H1 (cell line): Measurements from ENCODE around the gene L3MBTL4. TPM values are rescaled to one million over a fixed set of nuclear protein-coding genes. Genes with fewer than 3 reads are reported as not detected.

Experiments used
- CTCF ChIA-PET: fragments of 300-600 bp; sonication (Branson Sonifier 250); formaldehyde crosslinking; loops from one replicate; lab custom pipeline; 2021; ENCODE audit not compliant: partially characterized antibody; lab: Charles Lee
- POLR2A ChIA-PET: fragments of 300-600 bp; sonication (Branson Sonifier 250); formaldehyde crosslinking; loops from one replicate; lab custom pipeline; 2021; ENCODE audit warnings: inconsistent platforms; ENCODE audit not compliant: partially characterized antibody; lab: Charles Lee
- DNase-seq, 2 experiments: peaks; one replicate each; pipeline versions ENCODE4 v3.0.0 to v3.0.0-alpha.2; 2010 to 2022; ENCODE audit warnings: low spot score in 2 of 2, low read depth in 1 of 2, mixed read lengths in 1 of 2
- FAIRE-seq: peaks from 2 replicates; lab custom pipeline; 2011; peaks lifted over from hg19 to GRCh38; lab: Jason Lieb, UNC
- H2AFZ ChIP-seq: 2 replicates; pipeline ENCODE4 v1.8.1; 2012; ENCODE audit warnings: low read length, inconsistent platforms
- H2AK5ac ChIP-seq: 2 replicates; pipeline ENCODE4 v1.6.1; 2013; ENCODE audit warnings: low read depth, low read length
- H2BK120ac ChIP-seq: replicated peaks from 2 replicates; pipeline ENCODE3; 2013; ENCODE audit warnings: low read depth, low read length, inconsistent platforms
- H2BK12ac ChIP-seq: 2 replicates; pipeline ENCODE4 v1.6.1; 2013; ENCODE audit warnings: low read depth, low read length
- H2BK15ac ChIP-seq: 2 replicates; pipeline ENCODE4 v1.6.1; 2013; ENCODE audit warnings: low read length
- H2BK20ac ChIP-seq: 2 replicates; pipeline ENCODE4 v1.6.1; 2013; ENCODE audit warnings: low read length
- H2BK5ac ChIP-seq: 2 replicates; pipeline ENCODE4 v1.6.1; 2013; ENCODE audit warnings: low read depth, low read length
- H3K14ac ChIP-seq: 2 replicates; pipeline ENCODE4 v1.6.1; 2013; ENCODE audit warnings: inconsistent platforms; ENCODE audit not compliant: insufficient read length
- H3K18ac ChIP-seq: 2 replicates; pipeline ENCODE4 v1.6.1; 2013; ENCODE audit warnings: low read length; ENCODE audit errors: extremely low read depth
- H3K23ac ChIP-seq: 2 replicates; pipeline ENCODE4 v1.6.1; 2013; ENCODE audit warnings: inconsistent platforms; ENCODE audit not compliant: insufficient read length
- H3K23me2 ChIP-seq: 2 replicates; pipeline ENCODE4 v1.6.1; 2013; ENCODE audit warnings: low read depth, low read length
- H3K27ac ChIP-seq: 2 replicates; pipeline ENCODE4 v1.6.1; 2011; ENCODE audit warnings: low read depth, low read length, inconsistent platforms
- H3K27me3 ChIP-seq, 4 experiments: replicated peaks in 1 of 4; 1 replicate in 1 of 4; 2 replicates in 3 of 4; pipeline versions ENCODE4 v1.6.1 to v1.8.1; 2011 to 2013; ENCODE audit warnings: low read length in 3 of 4, mild to moderate bottlenecking in 3 of 4, inconsistent platforms in 2 of 4, mixed read lengths in 2 of 4, moderate library complexity in 1 of 4; ENCODE audit not compliant: control insufficient read depth in 3 of 4, insufficient read depth in 3 of 4; ENCODE audit errors: extremely low read depth in 1 of 4
- H3K36me3 ChIP-seq, 4 experiments: 2 replicates each; pipeline versions ENCODE4 v1.6.1 to v1.8.1; 2011 to 2013; ENCODE audit warnings: mild to moderate bottlenecking in 4 of 4, low read length in 3 of 4, moderate library complexity in 2 of 4, control low read depth in 1 of 4, inconsistent platforms in 1 of 4; ENCODE audit not compliant: insufficient read depth in 4 of 4, control insufficient read depth in 2 of 4
- H3K4ac ChIP-seq: replicated peaks from 2 replicates; pipeline ENCODE3; 2013; ENCODE audit warnings: low read length, low read depth, mixed read lengths, inconsistent platforms; ENCODE audit not compliant: insufficient read length
- H3K4me1 ChIP-seq, 4 experiments: replicated peaks in 1 of 4; 1 replicate in 1 of 4; 2 replicates in 3 of 4; pipeline versions ENCODE4 v1.6.1 to v1.8.1; 2011 to 2013; ENCODE audit warnings: low read length in 3 of 4, inconsistent platforms in 2 of 4, mixed read lengths in 1 of 4; ENCODE audit not compliant: insufficient read depth in 4 of 4, control insufficient read depth in 3 of 4
- H3K4me2 ChIP-seq, 2 experiments: 2 replicates each; pipeline versions ENCODE4 v1.6.1 to v1.8.1; 2011 to 2013; ENCODE audit warnings: low read depth in 2 of 2, low read length in 2 of 2, control low read depth in 1 of 2, inconsistent platforms in 1 of 2, mild to moderate bottlenecking in 1 of 2; ENCODE audit not compliant: insufficient read depth in 1 of 2
- H3K4me3 ChIP-seq, 4 experiments: fragments of 200-600, 300-600 bp in 1 of 4; sonication (generic), shearing (Covaris generic), sonication (Bioruptor Twin) in 1 of 4; 2 replicates each; pipeline versions ENCODE4 v1.5.1 to v1.8.1; 2011 to 2016; ENCODE audit warnings: low read length in 4 of 4, low read depth in 3 of 4, control low read depth in 2 of 4, inconsistent platforms in 2 of 4, mild to moderate bottlenecking in 2 of 4, mixed read lengths in 1 of 4, moderate library complexity in 1 of 4; ENCODE audit not compliant: insufficient read depth in 2 of 4; ENCODE audit errors: extremely low read depth in 1 of 4
- H3K56ac ChIP-seq: replicated peaks from 2 replicates; pipeline ENCODE3; 2013; ENCODE audit warnings: low read depth, mild to moderate bottlenecking, mixed read lengths, low read length, inconsistent platforms; ENCODE audit not compliant: insufficient read length
- H3K79me1 ChIP-seq: 2 replicates; pipeline ENCODE4 v1.6.1; 2013; ENCODE audit warnings: low read depth, low read length, control low read depth
- H3K79me2 ChIP-seq, 2 experiments: 2 replicates each; pipeline versions ENCODE4 v1.6.1 to v1.8.1; 2012 to 2013; ENCODE audit warnings: low read length in 2 of 2, mild to moderate bottlenecking in 2 of 2, inconsistent platforms in 1 of 2; ENCODE audit not compliant: insufficient read depth in 2 of 2, control insufficient read depth in 1 of 2
- H3K9ac ChIP-seq, 4 experiments: replicated peaks in 1 of 4; 1 replicate in 1 of 4; 2 replicates in 3 of 4; pipeline versions ENCODE4 v1.6.1 to v1.8.1; 2011 to 2013; ENCODE audit warnings: low read depth in 3 of 4, low read length in 3 of 4, control low read depth in 2 of 4, mild to moderate bottlenecking in 2 of 4, moderate library complexity in 2 of 4, inconsistent platforms in 1 of 4; ENCODE audit errors: extremely low read depth in 1 of 4
- H3K9me3 ChIP-seq, 2 experiments: 2 replicates each; pipeline versions ENCODE4 v1.6.1 to v1.8.1; 2012 to 2013; ENCODE audit warnings: mild to moderate bottlenecking in 2 of 2, moderate library complexity in 2 of 2, control low read depth in 1 of 2, inconsistent platforms in 1 of 2, low read depth in 1 of 2, low read length in 1 of 2, mixed read lengths in 1 of 2; ENCODE audit not compliant: insufficient read depth in 2 of 2
- H4K20me1 ChIP-seq, 2 experiments: replicated peaks in 1 of 2; 2 replicates each; pipeline versions ENCODE3 to v1.8.1; 2011 to 2013; ENCODE audit warnings: inconsistent platforms in 2 of 2, low read length in 2 of 2, mild to moderate bottlenecking in 1 of 2; ENCODE audit not compliant: insufficient read depth in 2 of 2, control insufficient read depth in 1 of 2
- H4K5ac ChIP-seq: 2 replicates; pipeline ENCODE4 v1.6.1; 2013; ENCODE audit warnings: low read length, low read depth, mixed read lengths, inconsistent platforms; ENCODE audit not compliant: insufficient read length
- H4K8ac ChIP-seq: 2 replicates; pipeline ENCODE4 v1.8.0; 2013; ENCODE audit warnings: mild to moderate bottlenecking, moderate library complexity, low read length, inconsistent platforms; ENCODE audit not compliant: insufficient read depth; ENCODE audit errors: extremely low read depth
- H4K91ac ChIP-seq: replicated peaks from 2 replicates; pipeline ENCODE3; 2013; ENCODE audit warnings: low read length, mixed read lengths, inconsistent platforms; ENCODE audit not compliant: insufficient read length
- CBX8 ChIP-seq: fragments of 300-800, 300-1000 bp; sonication (generic); IDR thresholded peaks from 2 replicates; pipeline ENCODE4 v1.7.1; 2016; ENCODE audit warnings: low read depth, low read length, borderline replicate concordance
- CHD2 ChIP-seq: IDR thresholded peaks from 2 replicates; pipeline ENCODE4 v1.6.1; 2012; ENCODE audit warnings: low read length, improper control_type of control experiment
- FOSL1 ChIP-seq: IDR thresholded peaks from 2 replicates; pipeline ENCODE4 v1.6.1; 2011; ENCODE audit warnings: mild to moderate bottlenecking, low read depth, low read length, moderate library complexity; ENCODE audit not compliant: insufficient read depth
- GTF2F1 ChIP-seq: IDR thresholded peaks from 2 replicates; pipeline ENCODE4 v1.6.1; 2012; ENCODE audit warnings: low read depth, low read length, improper control_type of control experiment, borderline replicate concordance
- HDAC2 ChIP-seq, 2 experiments: fragments of 300-600 bp in 1 of 2; sonication (generic) in 1 of 2; IDR thresholded peaks; 2 replicates each; pipeline ENCODE4 v1.6.1; 2011 to 2012; ENCODE audit warnings: low read depth in 2 of 2, low read length in 2 of 2, mild to moderate bottlenecking in 2 of 2, moderate library complexity in 2 of 2, borderline replicate concordance in 1 of 2, inconsistent platforms in 1 of 2
- SP1 ChIP-seq: IDR thresholded peaks from 2 replicates; pipeline ENCODE4 v1.6.1; 2011; ENCODE audit warnings: low read depth, low read length
- SP2 ChIP-seq: IDR thresholded peaks from 2 replicates; pipeline ENCODE4 v1.6.1; 2012; ENCODE audit warnings: mild to moderate bottlenecking, low read length, inconsistent platforms
- TAF7 ChIP-seq: optimal IDR thresholded peaks from 2 replicates; pipeline ENCODE3; 2011; ENCODE audit warnings: low read depth, mild to moderate bottlenecking, inconsistent platforms, low read length, moderate library complexity, borderline replicate concordance
- TBP ChIP-seq: IDR thresholded peaks from 2 replicates; pipeline ENCODE4 v1.6.1; 2011; ENCODE audit warnings: low read depth, low read length, improper control_type of control experiment
- YY1 ChIP-seq: IDR thresholded peaks from 2 replicates; pipeline ENCODE4 v1.6.1; 2011; ENCODE audit warnings: low read depth, mild to moderate bottlenecking, low read length
- WGBS, 2 experiments: shearing (Covaris generic) in 1 of 2; methylation state at CpG; one replicate each; pipeline versions ENCODE4 v1.1.6 to v1.1.7; 2013 to 2015; ENCODE audit warnings: low lambda C conversion rate in 2 of 2, mixed read lengths in 2 of 2, inconsistent platforms in 1 of 2, low coverage in 1 of 2, missing lambda C conversion rate in 1 of 2; ENCODE audit not compliant: insufficient replicate concordance in 2 of 2, insufficient coverage in 1 of 2, insufficient read length in 1 of 2; ENCODE audit errors: extremely low coverage in 1 of 2, missing lambda C conversion rate in 1 of 2; 5-methylcytosine and 5-hydroxymethylcytosine counted together
- polyA plus RNA-seq, 7 experiments: library from polyadenylated mRNA; depleted of rRNA in 3 of 7; stranded (reverse) in 5 of 7; unstranded in 2 of 7; fragments of >200 nt in 5 of 7; fragments of 200-250 nt in 2 of 7; gene quantifications; 1 replicate in 5 of 7; 2 replicates in 1 of 7; 4 replicates in 1 of 7; pipeline versions ENCODE4 v1.2.1 to v1.2.3, GENCODE V29; 2011 to 2013; ENCODE audit warnings: missing spikeins in 2 of 7, mixed read lengths in 2 of 7
- total RNA-seq: library from RNA; stranded (reverse); fragmentation: NEBNext Ultra II Directional; extraction: Animal tissue kit (Norgen Biotek cat#: 25700); gene quantifications from 2 replicates; pipeline ENCODE4 v1.2.1, GENCODE V29; 2021
- TF ChIP-seq, protein P1 (sequence below): IDR thresholded peaks from 2 replicates; pipeline ENCODE4 v1.6.1; 2011; ENCODE audit warnings: low read depth, mild to moderate bottlenecking, low read length; ENCODE audit not compliant: insufficient read depth
- TF ChIP-seq, protein P2 (sequence below): IDR thresholded peaks from 2 replicates; pipeline ENCODE4 v1.6.1; 2011; ENCODE audit warnings: low read length, improper control_type of control experiment

L3MBTL4 gene
- total and polyA plus RNA-seq, 2 of the 8 experiments (the other 6 are each of a cell fraction or from before 2014, with no cell fraction given), result 1.0 to 2.1 TPM

DNA sequence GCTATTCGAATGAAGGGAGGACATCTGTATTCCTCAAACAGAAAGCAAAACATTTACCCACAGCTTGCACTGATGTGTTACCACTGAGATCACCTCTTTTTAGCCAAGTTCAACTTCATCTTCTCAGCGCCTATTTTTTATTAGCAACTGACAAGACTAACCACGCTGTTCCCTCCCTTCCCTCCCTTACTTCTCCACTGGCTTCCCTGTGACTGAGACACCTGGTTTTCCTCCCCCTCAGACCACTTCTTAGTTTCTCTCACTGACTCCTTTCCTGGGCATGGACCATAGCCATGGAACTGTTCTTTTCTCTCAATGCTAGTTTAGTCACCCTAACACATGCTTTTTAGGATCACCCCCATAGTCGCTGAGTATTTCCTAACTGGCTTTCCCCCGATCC is 3.3 kb downstream of the L3MBTL4 start:
- Histone ChIP-seq H3K36me3 (no peaks in the 10 kb centered on the region), H3K4me1 (peaks cover 0 to 5% (median under 1%) of the 10 kb centered on the region in 4 experiments; a peak in 3 of 7 replicates), H3K79me2 (no peaks in the 10 kb centered on the region), H3K27me3 (peaks cover 0 to 19% (median 13%) of the 10 kb centered on the region in 4 experiments; a peak in 5 of 7 replicates), H2AFZ (no peak overlapping the region), H4K91ac (no peak overlapping the region), H3K23me2 (peaks cover 9% of the 10 kb centered on the region; the same call in 1 of the 2 replicates), H2BK15ac (no peak overlapping the region), H2AK5ac (no peak overlapping the region), H3K9ac (no peak overlapping the region), H3K79me1 (no peaks in the 10 kb centered on the region), H3K14ac (no peak overlapping the region), H3K27ac (no peak overlapping the region), H3K56ac (no peak overlapping the region), H4K5ac (no peak overlapping the region), H4K20me1 (no peaks in the 10 kb centered on the region), H2BK5ac (no peak overlapping the region), H2BK12ac (no peak overlapping the region), H2BK20ac (no peak overlapping the region), H3K4me3 (no peak overlapping the region), H2BK120ac (no peak overlapping the region), H4K8ac (no peak overlapping the region), H3K18ac (no peak overlapping the region), H3K23ac (no peak overlapping the region), H3K4me2 (no peak overlapping the region), H3K4ac (no peak overlapping the region), H3K9me3 (no peaks in the 10 kb centered on the region)
- FAIRE-seq (no peak), DNase-seq (no peak)
- POLR2A ChIA-PET, result no interaction called here
- TF ChIP-seq FOSL1, result no peak
- no peak for TF ChIP-seq TAF7
- TF ChIP-seq, protein P1, sequence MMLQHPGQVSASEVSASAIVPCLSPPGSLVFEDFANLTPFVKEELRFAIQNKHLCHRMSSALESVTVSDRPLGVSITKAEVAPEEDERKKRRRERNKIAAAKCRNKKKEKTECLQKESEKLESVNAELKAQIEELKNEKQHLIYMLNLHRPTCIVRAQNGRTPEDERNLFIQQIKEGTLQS, result no peak
- TF ChIP-seq YY1, result no peak
- no peak for TF ChIP-seq CBX8
- no peak for TF ChIP-seq HDAC2 (IDR thresholded peaks at IDR 0.05; ENCODE audit: borderline replicate concordance in 1 of 2, low read depth in 2 of 2, low read length in 2 of 2)
- no peak for TF ChIP-seq SP1
- no peak for TF ChIP-seq CHD2
- no peak for TF ChIP-seq GTF2F1
- TF ChIP-seq, protein P2, sequence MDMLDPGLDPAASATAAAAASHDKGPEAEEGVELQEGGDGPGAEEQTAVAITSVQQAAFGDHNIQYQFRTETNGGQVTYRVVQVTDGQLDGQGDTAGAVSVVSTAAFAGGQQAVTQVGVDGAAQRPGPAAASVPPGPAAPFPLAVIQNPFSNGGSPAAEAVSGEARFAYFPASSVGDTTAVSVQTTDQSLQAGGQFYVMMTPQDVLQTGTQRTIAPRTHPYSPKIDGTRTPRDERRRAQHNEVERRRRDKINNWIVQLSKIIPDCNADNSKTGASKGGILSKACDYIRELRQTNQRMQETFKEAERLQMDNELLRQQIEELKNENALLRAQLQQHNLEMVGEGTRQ, result no peak
- TF ChIP-seq TBP, result no peak
- TF ChIP-seq SP2, result no peak
- 82% methylated on average over 5 of the region's 5 CpGs; no CpG with 5 or more reads in 1 of the 2 experiments for WGBS, 2 experiments
- CTCF ChIA-PET, result no interaction called here
